SW 1271 (cell line): ENCODE measurements around the gene GLP2R.
A peak's percentile ranks its signal among the peaks of the same experiment; 100 is the strongest.

ENCODE experiments used
- DNase-seq, 2 experiments: peaks; one replicate each; lab custom pipeline; 2025; lab: John Stamatoyannopoulos, UW

Gene GLP2R

DNA sequence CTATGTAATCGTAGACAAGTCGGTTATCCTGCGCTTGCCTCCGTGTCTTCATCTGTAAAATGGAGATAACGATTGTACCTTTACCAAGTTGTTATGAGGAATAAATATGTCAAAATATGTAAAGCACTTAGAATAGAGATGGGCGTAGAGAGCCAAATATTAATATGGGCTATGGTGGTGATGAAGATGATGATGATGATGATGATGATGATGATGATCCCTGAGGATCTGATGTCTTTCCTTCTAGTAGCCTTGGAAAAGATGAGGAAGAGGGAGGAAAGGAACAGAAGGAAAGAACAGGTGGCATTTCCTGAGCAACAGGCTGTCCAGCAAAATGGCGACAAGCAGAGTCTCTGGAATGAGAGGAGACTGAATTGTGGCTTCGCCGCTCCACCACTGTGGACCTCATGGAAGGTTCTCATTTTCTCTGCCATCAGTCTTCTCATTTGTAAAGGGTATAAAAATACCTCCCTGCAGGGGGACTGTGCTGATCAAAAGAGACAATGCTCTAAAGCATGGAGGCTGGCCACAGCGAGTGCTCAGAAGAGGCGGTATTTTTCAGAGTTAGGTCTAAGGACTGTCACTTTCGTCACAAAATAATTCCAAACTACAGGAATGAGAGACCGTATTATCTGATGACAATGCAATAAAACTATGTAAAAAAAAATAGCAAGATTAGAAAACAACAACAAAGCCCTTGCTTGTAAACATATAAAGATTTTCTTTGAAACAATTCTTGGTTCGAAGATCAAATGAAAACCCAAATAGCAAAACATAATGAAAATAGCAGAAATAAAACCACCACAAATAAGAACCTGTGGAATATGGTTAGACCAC is 96.5 kb downstream of the GLP2R start:
- DNase-seq, result no peak

DNA sequence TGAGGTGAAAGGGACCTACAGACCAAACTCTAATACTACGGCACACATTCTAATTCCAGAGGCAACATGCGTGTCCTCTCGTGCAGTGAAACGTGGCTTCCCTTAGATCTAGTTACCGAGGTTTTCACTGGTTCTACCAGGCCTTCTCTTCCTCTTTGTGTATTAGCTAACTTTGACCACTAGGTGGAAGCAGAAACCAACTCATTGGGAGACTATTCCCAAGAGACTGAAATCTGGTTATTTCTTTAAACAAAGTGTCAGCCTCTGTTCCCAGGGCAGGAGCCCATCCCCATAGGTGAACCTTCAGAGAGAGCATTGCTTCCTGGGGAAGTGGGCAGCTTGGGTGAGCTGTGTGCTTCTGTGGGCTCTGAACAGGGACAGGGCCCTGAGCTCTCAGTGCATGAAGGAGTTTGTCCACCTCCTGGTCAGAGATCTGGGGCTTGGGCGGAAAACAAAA is 99.0 kb downstream of the GLP2R start:
- peak; percentile 26 to 70 for DNase-seq

DNA sequence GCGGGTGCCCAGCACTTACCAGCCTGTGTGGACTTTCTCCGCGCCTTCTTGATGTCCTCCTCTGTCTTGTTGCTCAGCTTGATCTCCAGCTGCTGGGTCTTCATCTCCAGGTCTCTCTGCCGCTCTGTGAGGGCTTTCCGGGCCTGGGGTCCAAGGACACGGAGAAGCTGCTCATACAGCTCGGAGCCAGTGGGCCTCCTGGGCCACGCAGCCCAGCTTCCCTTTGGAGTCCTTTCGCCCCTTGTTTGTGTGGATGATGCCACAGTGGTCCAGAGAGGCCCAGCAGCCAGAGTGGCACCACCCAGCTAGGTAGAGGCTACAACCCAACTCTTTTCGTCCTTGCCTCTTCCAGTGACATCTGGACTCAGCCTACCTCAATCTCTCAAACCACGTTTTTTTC is 99.7 kb downstream of the GLP2R start:
- DNase-seq, result no peak

DNA sequence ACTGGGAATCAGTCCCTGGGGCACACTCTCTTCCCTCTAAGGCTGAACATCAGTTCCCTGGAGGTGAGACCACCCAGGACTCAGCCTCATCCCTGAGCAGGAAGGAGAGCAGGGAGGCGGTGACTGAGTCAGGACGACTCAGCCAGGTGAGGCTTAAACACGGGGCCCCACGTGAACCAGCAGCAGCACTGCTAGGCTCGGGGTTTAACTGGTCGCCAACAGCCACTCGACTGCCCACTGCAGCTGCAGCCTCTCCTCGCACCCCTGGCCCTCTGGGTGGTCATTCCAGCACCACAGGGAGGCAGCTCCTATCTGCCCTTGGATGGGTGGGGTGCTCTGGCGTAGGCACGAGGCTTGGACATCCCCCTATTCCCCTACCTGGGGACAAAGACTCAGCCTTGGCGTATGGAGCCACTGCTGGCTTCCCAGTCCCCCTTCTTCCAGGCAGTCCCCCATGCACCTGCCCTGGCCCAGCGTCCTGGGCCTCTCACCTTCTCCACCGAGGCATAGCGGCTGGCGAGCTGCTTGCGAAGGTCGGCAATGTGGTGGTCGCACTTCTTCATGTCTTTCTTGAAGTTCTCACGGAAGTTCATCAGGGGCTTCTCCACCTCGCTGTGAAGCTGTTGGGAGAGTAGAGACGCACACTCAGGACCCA is 100.6 kb downstream of the GLP2R start:
- DNase-seq, result no peak

DNA sequence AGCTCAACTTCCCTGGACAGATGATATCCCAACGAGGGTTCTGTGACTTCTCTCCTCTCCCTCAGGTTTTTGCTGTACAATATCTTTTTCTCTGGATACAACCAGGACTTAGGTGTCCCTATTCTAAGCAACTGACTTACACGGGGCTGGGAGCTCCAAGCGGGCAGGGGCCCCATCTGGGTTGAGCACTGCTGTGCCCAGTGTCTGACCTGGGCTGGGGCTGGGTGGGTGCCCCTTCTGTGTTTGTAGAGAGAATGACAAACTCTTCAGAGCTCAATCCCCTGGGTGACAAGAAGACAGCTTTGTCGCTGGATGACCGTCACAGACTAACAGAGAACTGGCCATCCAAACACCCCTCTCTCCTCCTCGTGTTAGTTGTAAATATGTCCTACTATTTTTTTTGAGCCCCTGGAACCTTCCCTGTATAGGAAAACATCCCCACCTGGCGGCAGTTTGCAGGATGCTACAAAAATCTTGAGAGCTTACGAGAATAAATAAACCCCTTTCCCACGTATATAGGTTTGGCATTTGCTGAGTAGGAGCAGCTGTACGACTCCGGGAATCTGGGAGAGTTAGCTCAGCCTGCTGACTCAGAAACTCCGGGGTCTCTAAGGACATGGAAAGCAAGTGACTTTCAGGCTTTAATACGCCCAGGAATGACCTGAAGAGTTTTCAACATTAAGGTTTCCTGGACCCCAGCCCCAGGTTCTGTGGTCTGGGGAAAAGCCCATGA is 103.0 kb downstream of the GLP2R start:
- DNase-seq, result peak; percentile 44 to 64

DNA sequence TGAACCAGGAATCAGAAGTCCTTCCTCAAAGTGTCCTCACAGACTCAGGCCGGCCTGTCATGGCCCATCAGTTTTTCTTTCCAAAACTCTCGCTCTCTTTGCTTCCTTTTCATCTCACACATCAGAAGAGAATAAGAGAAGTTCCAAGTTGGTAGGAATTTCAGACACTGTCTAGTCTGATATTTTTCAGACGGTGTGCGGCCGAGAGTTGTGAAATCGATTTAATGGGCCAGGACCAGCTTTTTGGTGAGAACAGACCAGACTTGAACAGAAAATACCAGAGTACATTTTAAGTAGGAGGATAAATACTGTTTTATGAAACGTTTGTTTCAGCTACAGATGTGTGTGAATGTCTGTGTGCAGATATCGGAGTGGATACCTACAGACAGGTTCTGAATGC is 104.1 kb downstream of the GLP2R start:
- DNase-seq, result no peak

DNA sequence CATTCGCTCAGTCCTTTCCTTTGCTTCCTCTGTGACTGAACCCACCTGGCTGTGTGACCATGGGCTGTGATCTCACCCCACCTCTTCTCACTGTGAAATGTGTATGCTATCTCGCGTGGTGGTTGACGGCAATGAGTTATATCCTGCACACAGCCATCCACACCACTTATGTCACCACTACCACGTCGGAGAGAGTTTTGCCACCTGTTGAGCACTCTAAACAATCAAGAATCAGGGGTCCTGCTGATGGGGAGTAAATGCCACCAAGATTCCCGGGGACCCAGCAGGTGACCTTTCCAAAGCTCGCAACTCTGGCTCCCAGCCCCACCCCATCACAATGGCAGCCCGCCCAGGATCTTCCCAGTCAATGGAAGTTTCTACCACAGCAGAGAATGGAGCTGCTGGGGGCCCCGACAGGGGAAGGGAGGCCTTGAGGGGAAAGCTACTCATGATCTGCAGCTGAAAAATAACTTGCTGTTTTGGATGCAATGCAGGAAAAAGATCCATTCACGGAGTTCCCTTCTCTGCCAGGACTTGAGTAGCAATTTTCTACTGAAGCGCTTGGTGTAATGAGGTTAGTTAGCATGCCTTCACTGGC is 105.5 kb downstream of the GLP2R start:
- DNase-seq, result no peak

DNA sequence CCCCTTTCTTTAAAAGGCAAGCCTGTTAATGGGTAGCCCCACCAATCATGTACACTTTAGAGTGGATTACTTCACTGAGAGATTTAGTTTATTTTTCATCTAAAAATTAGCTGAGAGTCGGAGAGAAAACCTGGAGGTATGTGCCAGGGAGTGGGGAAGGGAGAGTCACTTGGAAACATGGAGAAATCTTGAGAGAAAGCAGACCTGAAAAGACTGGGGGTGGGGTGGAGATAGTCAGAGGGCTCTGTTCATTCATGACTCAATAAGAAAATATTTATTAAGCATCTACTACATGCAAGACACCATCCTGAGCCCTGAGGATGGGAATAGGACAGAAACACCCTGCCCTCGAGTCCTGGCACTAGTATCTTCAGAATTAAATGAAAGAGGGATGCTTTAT is 106.8 kb downstream of the GLP2R start:
- DNase-seq, result no peak

DNA sequence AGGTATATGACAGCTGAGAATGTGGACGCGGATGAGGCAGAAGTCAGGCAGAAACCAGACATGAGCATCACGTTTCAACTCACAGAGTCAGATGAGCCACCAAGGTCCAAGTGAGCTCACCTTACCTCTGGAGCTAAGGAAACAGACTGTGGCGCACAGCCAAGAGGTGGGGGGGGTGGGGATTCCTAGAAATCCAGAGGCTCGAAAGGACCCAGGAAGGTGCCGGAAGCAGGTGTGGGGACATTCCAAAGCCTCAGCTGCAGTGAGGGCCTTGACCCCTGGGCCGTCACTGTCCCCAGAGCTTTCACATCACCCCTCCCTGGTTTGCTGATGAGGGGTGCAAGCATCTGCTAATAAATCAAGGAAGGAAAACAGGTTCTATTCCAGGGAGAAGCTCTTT is 108.6 kb downstream of the GLP2R start:
- no peak for DNase-seq

DNA sequence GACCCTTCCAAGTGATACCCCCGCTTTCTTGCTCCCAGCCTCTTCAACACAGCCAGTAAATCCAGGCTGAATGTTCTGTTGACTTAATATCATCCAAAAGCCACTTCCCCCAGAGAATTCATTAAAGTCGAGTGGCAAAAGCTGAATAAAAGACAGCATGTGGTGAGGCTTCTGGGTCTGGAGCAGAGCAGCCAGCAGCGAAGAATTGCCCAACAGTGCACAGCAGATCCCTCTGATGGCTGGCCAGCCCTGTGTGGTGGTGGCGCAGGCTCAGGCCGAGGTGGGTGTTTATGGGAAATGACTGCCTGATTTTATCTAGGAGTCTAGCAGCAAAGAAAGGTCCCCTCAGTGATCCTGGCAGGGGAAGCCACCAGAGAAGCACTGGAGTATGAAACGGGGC is 109.7 kb downstream of the GLP2R start:
- DNase-seq, result no peak

DNA sequence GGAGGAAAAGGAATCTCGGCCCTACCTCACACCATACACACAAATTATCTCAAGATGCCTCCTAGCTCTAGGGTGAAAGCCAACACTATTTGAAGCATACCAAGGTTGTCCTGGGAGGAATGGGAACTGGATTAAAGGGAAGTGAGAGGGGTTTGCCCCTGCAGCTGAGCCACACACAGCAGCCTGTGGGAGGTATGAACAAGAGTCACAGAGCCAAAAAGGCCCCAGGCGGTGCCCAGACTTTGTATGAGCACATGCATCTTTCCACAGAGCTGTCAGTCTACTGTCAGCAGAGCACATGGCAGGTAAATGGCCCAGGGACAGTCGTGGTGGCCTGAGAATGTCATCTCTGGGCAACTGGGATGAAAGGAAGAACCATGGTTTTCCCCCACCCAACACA is 110.4 kb downstream of the GLP2R start:
- no peak for DNase-seq

DNA sequence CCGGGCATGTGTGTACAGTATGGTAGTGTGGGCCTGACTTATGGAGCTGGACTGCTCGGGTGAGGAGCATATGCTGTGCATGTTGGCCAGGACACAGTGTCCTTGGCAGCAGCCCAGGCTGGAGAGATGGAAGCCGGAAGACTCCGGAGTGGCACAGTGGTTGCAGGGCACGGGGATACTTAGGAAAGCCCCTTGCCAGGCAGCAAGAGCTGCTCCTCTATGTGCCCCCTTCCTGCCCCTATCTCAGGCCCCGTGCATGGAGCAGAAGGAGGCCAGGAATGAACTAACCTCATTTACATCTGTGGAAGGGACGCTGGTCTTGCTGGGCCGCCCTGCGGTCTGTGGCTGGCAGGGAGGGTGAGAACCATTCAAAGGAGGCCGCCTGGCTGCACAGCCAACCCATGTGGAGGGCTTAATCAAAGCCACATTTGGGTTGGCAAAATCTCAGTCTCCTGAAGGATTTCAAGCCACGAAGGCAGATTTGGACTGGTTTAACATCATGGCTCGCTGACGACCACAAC is 111.6 kb downstream of the GLP2R start:
- no peak for DNase-seq

DNA sequence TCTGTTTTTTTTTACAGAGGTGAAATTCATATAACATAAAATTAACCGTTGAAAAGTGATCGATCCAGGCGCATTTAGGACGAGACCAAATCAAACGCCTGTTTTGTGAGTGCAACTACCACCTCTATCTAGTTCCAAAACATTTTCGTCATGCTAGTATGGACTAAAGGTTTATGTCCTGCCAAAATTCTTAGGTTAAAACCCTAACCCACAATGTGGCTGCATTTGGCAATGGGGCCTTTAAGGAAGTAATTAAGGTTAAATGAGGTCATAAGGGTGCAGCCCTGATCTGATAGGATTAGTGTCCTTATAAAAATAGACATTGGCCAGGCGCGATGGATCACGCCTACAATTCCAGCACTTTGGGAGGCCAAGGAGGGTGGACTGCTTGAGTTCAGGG is 112.2 kb downstream of the GLP2R start:
- no peak for DNase-seq

DNA sequence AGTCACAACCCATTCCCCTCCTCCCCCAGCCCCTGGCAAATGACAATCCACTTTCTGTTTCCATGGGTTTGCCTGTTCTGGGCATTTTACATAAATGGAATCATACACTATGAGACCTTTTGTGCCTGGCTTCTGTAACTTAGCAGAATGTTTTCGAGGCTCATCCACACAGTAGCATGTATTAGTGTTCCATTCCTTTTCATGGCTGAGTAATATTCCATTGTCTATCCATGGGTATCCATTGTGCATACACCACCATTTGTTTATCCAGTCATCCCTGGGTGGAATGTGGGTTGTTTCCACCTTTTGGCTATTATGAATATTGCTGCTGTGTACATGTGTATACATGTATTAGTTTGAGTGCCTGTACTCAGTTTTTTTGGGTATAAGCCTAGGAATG is 113.0 kb downstream of the GLP2R start:
- DNase-seq, result no peak

DNA sequence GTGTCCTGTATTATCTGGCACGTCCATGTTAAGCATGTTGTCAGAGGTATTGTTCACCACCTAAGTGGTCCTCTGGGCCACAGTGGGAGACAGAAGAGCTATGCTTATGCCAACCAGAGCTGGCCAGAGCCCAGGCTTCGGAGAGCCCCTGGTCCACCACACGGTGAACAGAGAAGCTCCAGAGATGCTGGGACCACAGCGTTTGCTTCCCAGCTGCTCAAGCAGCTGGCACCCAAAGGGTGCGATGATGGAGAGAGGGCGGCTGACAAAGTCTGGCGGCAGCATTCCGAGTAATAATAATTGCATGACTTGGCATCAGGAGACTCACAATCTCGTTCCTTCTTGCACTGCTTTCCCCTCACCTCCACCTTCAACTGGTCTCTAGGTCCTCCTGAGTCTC is 115.1 kb downstream of the GLP2R start:
- DNase-seq, result no peak

DNA sequence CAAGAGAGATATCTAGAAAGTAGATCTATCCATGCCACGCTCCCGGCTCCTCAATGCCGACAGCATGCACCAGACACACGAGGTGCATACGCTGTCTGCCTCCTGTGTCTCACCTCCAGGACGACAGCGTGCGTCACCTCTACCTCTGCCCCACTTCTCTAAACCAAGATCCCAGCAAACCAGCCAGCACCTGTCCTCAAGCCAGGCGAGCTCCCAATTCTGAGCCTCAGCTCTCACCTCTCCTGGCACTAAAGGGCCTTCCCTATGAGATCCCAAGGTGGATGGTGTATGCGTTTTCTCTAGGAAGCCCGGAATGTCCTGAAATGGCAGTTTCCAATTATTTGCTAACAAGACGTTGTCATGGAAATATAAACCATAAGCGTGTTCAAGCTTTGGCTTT is 115.6 kb downstream of the GLP2R start:
- no peak for DNase-seq
